Activated CD4-positive, alpha-beta T cell treated with anti-CD3 and anti-CD28 coated beads, Interleukin-2, amount 50 U/mL, for 16 hours (primary cell): ENCODE data around the gene COL23A1.

Experiments used
- DNase-seq: peaks from one replicate; pipeline ENCODE4 v3.0.0-alpha.2; 2020

The COL23A1 gene

GRCh38 chr5:178453224-178453623 lies 137.0 kb downstream of the COL23A1 start:
- DNase-seq: no peak

- DNase-seq: no peak
These were observed 139.8 kb downstream of the COL23A1 start for GRCh38 chr5:178450121-178451028.

- no peak for DNase-seq
These were observed 140.8 kb downstream of the COL23A1 start for GRCh38 chr5:178449163-178450070.

GRCh38 chr5:178445534-178445933 lies 144.7 kb downstream of the COL23A1 start:
- DNase-seq: no peak

- no peak for DNase-seq
These were observed 147.6 kb downstream of the COL23A1 start for GRCh38 chr5:178442405-178443257.

- DNase-seq: no peak
These were observed 148.5 kb downstream of the COL23A1 start for GRCh38 chr5:178441486-178442270.

GRCh38 chr5:178440181-178440580 lies 150.0 kb downstream of the COL23A1 start:
- DNase-seq: no peak

- DNase-seq: no peak
These were observed 150.6 kb downstream of the COL23A1 start for GRCh38 chr5:178439493-178440180.

GRCh38 chr5:178438796-178439195 lies 151.4 kb downstream of the COL23A1 start:
- DNase-seq: no peak

GRCh38 chr5:178437386-178438075 lies 152.7 kb downstream of the COL23A1 start:
- no peak for DNase-seq

GRCh38 chr5:178436326-178436940 lies 153.8 kb downstream of the COL23A1 start:
- no peak for DNase-seq

- DNase-seq: no peak
These were observed 154.6 kb downstream of the COL23A1 start for GRCh38 chr5:178435321-178436238.

GRCh38 chr5:178434851-178435250 lies 155.3 kb downstream of the COL23A1 start:
- no peak for DNase-seq

GRCh38 chr5:178434016-178434761 lies 156.0 kb downstream of the COL23A1 start:
- DNase-seq: no peak

- DNase-seq: no peak
These were observed 156.9 kb downstream of the COL23A1 start for GRCh38 chr5:178433273-178433775.

GRCh38 chr5:178432421-178433272 lies 157.5 kb downstream of the COL23A1 start:
- DNase-seq: no peak

- no peak for DNase-seq
These were observed 158.4 kb downstream of the COL23A1 start for GRCh38 chr5:178431782-178432165.
